Kidney tubule cell (primary cell): ENCODE data around the gene OSBPL2.

Source experiments
- DNase-seq: peaks from one replicate; pipeline ENCODE4 v3.0.0-alpha.2; 2018; ENCODE audit warnings: low spot score

OSBPL2 gene

DNA sequence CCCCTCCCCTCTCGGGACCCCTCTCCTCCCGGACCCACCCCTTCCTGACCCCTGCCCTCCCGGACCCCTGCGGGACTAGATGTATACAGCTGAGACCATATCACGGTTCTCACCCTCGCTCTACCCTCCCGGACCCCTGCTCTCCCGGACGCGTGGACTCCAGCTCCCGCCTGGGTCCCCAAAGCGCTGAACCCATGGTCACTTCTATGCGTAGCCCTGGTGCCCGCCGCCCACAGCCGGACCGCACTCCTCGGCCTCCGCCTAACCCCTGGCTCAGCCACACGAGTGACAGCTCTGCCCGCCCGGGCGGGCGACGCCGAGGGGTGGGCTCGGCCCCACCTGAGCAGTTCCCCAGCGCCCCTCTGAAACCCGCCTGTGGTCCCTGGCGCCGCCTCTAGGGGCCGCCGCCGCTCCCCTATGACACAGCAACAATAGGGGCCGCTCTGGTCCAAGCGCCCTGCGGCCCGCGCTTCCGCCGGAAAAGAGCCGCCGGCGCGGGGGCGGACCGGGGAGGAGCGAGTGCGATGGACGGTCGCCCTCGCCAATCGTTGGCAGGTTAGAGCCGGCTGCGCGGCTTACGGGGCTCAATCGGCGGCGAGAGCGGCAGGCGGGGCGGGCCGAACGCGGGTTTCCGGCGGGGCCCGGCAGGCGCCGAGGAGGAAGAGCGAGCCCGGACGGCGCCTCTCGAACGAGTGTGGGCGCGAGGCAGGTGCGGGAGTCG, 64.2 kb downstream of the OSBPL2 start, which contains the start of gene ADRM1:
TSS of gene ADRM1 (plus strand) at position 657 of the 721 bp plus-strand sequence. CDS start 572 bp downstream, outside the sequence.
- DNase-seq, result peak; percentile 97

- DNase-seq, result no peak
Observed at GRCh38 chr20:62303062-62303339, 64.7 kb downstream of the OSBPL2 start.

DNA sequence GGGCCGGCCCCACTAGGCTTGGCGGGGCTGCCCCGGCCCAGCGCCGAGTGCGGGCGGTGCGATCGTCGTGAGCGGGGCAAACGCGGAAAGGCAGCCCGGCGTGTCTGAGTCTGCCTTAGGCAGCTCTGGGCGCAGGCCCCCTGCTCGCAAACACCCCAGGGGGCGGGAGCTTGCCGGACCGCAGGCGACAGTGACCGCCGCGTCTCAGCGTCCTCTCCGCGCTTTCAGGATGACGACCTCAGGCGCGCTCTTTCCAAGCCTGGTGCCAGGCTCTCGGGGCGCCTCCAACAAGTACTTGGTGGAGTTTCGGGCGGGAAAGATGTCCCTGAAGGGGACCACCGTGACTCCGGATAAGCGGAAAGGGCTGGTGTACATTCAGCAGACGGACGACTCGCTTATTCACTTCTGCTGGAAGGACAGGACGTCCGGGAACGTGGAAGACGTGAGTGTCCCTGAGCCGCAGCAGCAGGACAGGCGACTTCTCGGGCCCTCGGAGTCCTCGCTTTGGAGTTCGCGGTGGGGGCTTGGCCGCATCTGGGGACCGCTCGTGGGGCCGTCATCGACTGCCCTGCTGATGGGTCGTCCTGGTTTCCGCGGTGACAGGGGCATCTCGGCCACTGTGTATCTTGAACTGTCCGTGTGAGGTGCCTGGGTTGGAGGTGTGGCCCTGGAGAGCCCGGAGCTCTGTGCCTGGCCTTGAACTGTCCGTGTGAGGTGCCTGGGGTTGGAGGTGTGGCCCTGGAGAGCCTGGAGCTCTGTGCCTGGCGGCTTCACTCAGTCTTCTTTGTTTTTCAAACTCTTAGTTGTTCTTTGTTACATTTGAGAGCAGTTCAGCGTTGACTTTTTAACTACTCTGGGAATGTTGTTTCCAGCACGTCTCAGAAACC, 65.3 kb downstream of the OSBPL2 start:
- DNase-seq, result peak; percentile 50

DNA sequence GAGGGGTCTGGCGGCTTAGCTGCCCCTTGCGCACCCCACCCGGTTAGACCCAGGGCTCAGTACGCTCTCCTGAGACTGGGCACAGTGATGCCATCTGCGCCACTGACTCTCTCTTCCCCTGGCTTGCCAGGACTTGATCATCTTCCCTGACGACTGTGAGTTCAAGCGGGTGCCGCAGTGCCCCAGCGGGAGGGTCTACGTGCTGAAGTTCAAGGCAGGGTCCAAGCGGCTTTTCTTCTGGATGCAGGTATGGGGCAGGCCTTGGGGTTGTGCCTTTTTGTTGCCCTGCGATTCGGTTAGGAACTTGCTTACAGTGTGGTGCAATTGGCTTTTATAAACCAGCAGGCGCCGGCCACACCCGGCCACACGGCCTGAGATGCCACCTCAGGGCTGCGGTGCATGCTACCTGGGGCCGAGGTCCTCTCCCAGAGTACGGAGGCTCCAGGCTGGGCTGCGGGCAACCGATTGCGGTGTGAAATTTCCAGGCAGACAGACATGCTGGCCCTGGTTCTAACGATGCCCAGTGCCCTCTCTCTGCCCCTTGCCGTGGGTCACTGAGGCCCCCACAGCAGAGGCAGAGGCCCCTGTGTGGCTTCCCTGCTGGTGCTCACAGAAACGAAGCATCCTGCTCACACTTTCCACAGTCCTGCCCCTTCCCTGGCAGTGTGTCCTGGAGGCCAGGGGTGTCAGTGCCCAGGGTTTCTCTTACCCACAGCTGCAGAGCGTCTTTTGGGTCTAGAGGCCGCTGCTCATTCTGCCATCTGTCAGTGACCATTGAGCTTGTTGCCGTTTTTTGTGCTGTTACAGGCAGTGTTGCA, 66.2 kb downstream of the OSBPL2 start:
- no peak for DNase-seq

DNA sequence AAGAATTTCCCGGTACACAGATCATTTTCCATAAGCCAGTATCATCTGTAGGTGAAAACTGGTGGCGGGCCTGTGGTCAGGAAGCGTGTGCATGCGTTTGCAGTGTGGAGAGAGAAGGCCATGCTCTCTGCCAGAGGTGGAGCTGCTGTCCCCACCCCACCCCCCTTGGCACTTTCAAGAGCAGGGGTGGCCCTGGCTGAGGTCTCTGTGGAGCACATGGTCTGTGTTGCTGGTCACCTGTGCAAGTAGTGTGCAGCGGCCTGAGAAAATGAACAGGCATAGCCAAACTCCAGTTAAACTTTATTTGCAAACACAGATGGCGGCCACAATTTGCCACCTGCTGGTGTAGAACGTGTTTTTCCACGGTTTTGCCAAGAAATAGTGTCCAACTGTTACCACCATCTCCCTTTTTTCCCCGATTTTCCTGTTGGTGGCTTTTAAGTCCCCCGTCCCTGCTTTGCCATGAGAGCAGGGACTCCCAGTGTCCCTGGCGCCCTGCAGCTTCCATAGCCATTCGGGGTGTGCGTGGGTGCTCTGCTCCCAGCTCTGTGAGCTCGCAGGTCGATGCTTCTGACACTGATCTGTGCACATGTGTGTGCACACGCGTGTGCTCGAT, 66.9 kb downstream of the OSBPL2 start:
- peak; percentile 46 for DNase-seq

GRCh38 chr20:62305765-62306413, 67.6 kb downstream of the OSBPL2 start:
- DNase-seq, result peak; percentile 26

DNA sequence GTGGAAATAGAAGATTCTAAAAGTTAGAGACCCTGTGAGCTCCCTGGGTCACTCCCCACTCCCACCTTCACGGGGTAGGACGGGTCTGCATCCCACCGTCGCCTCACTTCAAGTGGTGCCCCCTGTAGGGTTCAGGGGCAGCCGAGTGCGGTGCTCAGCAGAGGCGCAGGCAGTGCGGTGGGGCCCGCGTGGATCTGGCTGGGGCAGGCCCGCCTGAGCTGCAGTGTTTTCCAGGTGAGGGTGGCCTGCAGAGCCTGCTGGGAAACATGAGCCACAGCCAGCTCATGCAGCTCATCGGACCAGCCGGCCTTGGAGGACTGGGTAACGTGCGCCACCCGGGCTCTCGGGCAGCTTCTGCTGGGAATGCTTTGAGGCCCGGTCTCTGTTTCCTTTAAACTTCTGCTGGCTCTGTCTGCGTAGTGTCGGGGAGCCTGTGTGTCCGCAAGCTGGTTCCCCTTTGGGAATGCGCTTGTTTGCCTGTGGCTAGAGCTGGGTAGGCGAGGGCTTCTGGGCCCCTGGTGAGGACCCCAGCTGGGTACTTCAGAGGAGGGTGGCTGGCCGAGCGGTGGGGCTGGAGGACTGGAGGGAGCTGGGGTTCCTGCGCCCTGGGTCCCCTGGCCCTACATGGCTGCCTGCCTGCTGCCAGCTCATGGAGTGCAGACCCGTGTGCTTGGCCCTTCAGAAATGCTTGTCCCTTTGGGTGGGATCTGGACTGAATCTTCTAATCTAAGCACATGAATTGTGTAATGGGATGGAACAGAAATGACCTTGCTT, 68.3 kb downstream of the OSBPL2 start:
- peak; percentile 11 for DNase-seq

DNA sequence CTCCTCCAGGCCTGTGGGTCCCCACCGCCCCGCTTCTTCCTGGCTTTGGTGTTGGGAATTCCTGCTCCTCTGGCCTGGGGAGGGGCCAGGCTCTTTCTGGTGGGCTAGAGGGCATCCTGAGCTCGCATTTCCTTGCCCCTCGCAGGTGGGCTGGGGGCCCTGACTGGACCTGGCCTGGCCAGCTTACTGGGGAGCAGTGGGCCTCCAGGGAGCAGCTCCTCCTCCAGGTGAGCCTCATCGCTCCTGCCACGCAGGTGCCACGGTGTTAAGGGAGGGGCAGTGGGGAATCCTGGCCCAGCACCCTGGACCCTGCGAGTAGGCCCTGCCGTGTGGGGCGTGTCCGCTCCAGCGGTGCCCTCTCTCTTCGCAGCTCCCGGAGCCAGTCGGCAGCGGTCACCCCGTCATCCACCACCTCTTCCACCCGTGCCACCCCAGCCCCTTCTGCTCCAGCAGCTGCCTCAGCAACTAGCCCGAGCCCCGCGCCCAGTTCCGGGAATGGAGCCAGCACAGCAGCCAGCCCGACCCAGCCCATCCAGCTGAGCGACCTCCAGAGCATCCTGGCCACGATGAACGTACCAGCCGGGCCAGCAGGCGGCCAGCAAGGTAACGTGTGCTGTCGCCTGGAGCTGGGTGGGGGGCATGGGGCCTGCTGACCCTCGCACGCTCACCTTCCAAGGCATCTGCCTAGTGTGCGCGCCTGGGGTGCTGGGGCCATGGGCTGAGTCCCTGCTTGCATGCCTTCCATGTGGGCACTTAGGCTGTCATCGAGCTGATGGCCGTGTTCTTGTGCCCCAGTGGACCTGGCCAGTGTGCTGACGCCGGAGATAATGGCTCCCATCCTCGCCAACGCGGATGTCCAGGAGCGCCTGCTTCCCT, 69.1 kb downstream of the OSBPL2 start:
- DNase-seq, result peak; percentile 2

- DNase-seq, result no peak
Observed at GRCh38 chr20:62308102-62308822, 69.9 kb downstream of the OSBPL2 start.

- DNase-seq, result no peak
Observed at GRCh38 chr20:62309198-62309944, 71.0 kb downstream of the OSBPL2 start.

GRCh38 chr20:62309947-62310756, 71.8 kb downstream of the OSBPL2 start:
- DNase-seq, result no peak

- DNase-seq, result no peak
Observed at GRCh38 chr20:62310757-62311121, 72.4 kb downstream of the OSBPL2 start.

- no peak for DNase-seq
Observed at GRCh38 chr20:62311150-62311549, 72.8 kb downstream of the OSBPL2 start.

DNA sequence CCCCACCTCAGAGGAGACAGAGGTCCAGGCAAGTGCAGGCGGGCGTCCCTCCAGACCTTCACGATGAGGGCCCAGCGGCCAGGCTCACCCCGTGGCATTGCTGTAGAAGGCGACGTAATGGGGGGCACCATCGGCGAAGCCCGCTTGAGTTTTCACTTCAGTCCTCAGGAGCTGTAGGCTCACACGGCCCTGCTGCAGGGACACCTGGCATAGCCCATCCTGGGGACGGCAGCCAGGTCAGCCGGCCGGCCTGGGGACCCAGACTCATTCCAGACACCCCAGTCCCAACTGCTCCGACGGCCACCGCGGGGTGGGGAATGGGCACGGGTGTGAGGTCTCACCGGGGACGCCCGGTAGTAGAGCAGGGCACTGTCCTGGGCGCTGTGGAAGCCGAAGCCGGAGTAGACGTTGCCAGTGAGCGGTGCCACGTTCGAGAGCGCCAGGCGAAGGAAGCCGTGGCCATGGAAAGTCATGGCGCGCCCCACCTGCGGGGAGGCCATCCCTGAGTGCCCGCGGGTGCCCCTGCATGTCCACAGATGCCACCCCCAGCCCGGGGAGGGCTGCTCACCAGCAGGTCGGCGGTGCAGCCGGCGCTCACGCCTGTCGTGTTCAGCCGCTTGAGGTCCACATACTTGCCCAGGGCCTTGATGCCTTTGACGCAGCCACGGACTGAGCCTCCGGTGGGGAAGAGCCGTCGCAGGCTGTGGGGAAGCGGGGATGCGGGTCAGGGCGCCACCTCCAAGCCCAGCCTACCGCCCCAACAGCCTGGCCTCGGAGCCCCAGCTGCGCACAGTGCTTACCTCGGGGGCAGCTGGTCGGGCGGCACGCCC, 73.7 kb downstream of the OSBPL2 start:
- DNase-seq, result no peak

DNA sequence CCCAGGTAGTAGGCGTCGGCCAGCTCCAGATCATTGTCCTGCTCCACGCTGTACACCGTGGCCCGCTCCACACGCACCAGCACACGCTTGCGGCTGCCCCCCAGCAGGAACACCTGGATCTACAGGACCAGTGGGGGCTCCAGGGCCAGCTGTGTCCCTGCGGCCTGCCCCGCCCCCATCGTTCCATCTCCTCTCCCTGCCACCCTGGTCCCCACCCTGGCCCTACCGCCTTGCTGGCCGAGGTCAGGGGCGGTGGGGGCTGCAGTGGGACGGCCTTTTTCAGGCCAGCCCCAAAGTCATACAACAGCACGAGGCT, 74.3 kb downstream of the OSBPL2 start:
- no peak for DNase-seq

GRCh38 chr20:62313021-62313420, 74.7 kb downstream of the OSBPL2 start:
- no peak for DNase-seq
